Adrenal gland (tissue), 12 donors: ENCODE measurements around the gene LIPC. TPM values are rescaled to one million over a fixed set of nuclear protein-coding genes. Genes with fewer than 3 reads are reported as not detected.

ENCODE experiments used
- DNase-seq, 7 donors: peaks; one replicate each; pipeline ENCODE4 v3.0.0-alpha.2; 2019 to 2020
- H3K27ac ChIP-seq, 5 donors: fragments of 200-600 bp; sonication (generic) in 4 of 5; 1 replicate in 3 of 5; 2 replicates in 2 of 5; pipeline versions ENCODE4 v1.5.1 to v1.8.0; 2016 to 2020; ENCODE audit warnings: mild to moderate bottlenecking in 1 of 5
- H3K27me3 ChIP-seq: fragments of 200-600 bp; 2 replicates; pipeline ENCODE4 v1.8.0; 2021
- H3K36me3 ChIP-seq, 2 donors: fragments of 200-600 bp; replicated peaks in 1 of 2; 1 replicate in 1 of 2; 2 replicates in 1 of 2; pipeline versions ENCODE4 v1.5.1 to v1.8.0; 2018 to 2022
- H3K4me1 ChIP-seq, 2 donors: fragments of 200-600 bp; replicated peaks in 1 of 2; 1 replicate in 1 of 2; 2 replicates in 1 of 2; pipeline versions ENCODE4 v1.5.1 to v1.8.0; 2018 to 2021
- H3K4me3 ChIP-seq, 4 donors: fragments of 200-600 bp; sonication (generic) in 3 of 4; one replicate each; pipeline ENCODE4 v1.5.1; 2016 to 2018
- H3K9me3 ChIP-seq, 3 donors: fragments of 200-600 bp; sonication (generic) in 1 of 3; replicated peaks in 1 of 3; 1 replicate in 2 of 3; 2 replicates in 1 of 3; pipeline versions ENCODE4 v1.5.1 to v1.8.0; 2016 to 2021
- POLR2A ChIP-seq, 2 donors: fragments of 450-650 bp; IDR thresholded peaks; one replicate each; pipeline ENCODE4 v1.6.1; 2017; ENCODE audit warnings: antibody characterized with exemption in 2 of 2, mild to moderate bottlenecking in 2 of 2, moderate library complexity in 1 of 2
- WGBS, 4 donors: extraction: QIAGEN DNeasy Blood & Tissue Kit in 2 of 4; methylation state at CpG; one replicate each; pipeline versions ENCODE4 v1.1.5 to v1.1.7; 2013 to 2017; 5-methylcytosine and 5-hydroxymethylcytosine counted together
- intact Hi-C, 2 donors: fragments of 100-400 bp; cut with DNase I; formaldehyde crosslinking; loops; one replicate each; pipeline versions ENCODE4 v1.14.1 to v1.15.0; 2022 to 2023
- polyA plus RNA-seq, 3 donors: library from polyadenylated mRNA; stranded (reverse); fragments of 200-250 nt in 2 of 3; fragments of 350-450 nt in 1 of 3; fragmentation: Illumina TruSeq in 1 of 3; extraction: RNeasy Lipid Tissue Mini Kit (QIAGEN cat#74804) in 1 of 3; gene quantifications; one replicate each; pipeline ENCODE4 v1.2.3, GENCODE V29; 2013 to 2014
- total RNA-seq, 9 donors: library from RNA; depleted of rRNA in 4 of 9; stranded (reverse); fragments of >200 nt in 4 of 9; fragments of 120-200 nt in 1 of 9; fragmentation: NEBNext Ultra II Directional in 1 of 9; extraction: Animal tissue kit (Norgen Biotek cat#: 25700) in 1 of 9; gene quantifications; one replicate each; pipeline versions ENCODE4 v1.1.0 to v1.2.4, GENCODE V29; 2013 to 2023
- TF ChIP-seq, protein P1 (sequence below), 6 experiments: fragments of 450-650 bp in 4 of 6; fragments of 200-600 bp in 2 of 6; sonication (generic) in 1 of 6; IDR thresholded peaks; 1 replicate in 5 of 6; 2 replicates in 1 of 6; pipeline versions ENCODE4 v1.5.1 to v1.8.0; 2016 to 2021; ENCODE audit warnings: antibody characterized with exemption in 6 of 6, mild to moderate bottlenecking in 2 of 6, moderate library complexity in 1 of 6
- donor health status: healthy with polysubstance abuse.
- donor health status: Bipolar disorder and iron deficiency.
- donor health status: DM: yes; HTN: yes; CAD: no.
- donor health status: DM: no; HTN: no; CAD: no.
- donor health status: DM: no; HTN: no; CAD: no.
- donor health status: DM: yes; HTN: yes; CAD: no.

The LIPC gene
- total and polyA plus RNA-seq, 12 donors, result 0.11 to 1.0 (median 0.24) TPM; not detected in 5

- intact Hi-C loops, result loop anchor here in 1 of 2 donors (10.0 kb wide), 1 partner anchor 109 kb away; the partner anchor contains the start of gene LIPC
- DNase-seq, result peak in 1 of 7 donors; percentile 35
- Histone ChIP-seq H3K9me3 (no peaks in the 10 kb centered on the region), H3K27ac (no peak overlapping the region), H3K36me3 (no peaks in the 10 kb centered on the region), H3K27me3 (no peaks in the 10 kb centered on the region), H3K4me1 (peaks cover 10% of the 10 kb centered on the region in 2 donors), H3K4me3 (no peak overlapping the region)
- WGBS, 4 donors, result 90 to 95% (median 93%) methylated on average over 16 to 17 of the region's 17 CpGs
- no peak for TF ChIP-seq POLR2A (IDR thresholded peaks at IDR 0.05)
- TF ChIP-seq, protein P1, sequence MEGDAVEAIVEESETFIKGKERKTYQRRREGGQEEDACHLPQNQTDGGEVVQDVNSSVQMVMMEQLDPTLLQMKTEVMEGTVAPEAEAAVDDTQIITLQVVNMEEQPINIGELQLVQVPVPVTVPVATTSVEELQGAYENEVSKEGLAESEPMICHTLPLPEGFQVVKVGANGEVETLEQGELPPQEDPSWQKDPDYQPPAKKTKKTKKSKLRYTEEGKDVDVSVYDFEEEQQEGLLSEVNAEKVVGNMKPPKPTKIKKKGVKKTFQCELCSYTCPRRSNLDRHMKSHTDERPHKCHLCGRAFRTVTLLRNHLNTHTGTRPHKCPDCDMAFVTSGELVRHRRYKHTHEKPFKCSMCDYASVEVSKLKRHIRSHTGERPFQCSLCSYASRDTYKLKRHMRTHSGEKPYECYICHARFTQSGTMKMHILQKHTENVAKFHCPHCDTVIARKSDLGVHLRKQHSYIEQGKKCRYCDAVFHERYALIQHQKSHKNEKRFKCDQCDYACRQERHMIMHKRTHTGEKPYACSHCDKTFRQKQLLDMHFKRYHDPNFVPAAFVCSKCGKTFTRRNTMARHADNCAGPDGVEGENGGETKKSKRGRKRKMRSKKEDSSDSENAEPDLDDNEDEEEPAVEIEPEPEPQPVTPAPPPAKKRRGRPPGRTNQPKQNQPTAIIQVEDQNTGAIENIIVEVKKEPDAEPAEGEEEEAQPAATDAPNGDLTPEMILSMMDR (IDR thresholded peaks at IDR 0.05), result no peak
These were observed 112.0 kb downstream of the LIPC start for GRCh38 chr15:58543664-58544335.

DNA sequence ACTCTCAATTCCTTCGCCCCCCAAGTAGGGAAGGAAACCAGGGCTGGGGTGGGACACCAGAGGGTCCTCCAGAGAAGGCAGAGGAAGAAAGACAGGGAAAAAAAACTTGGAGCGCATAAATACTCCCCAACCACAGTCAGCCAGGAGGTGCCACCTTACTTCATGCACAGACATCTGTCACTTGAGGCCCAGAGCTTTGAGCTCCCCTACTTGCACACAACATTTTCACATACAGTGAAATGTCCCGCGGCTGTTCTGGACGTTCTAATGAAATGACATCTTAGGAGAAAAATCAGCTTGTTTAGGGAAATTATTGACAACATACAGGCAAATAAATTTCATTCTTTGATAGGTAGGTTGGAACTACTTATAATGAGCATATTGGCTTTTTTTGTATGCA, 113.0 kb downstream of the LIPC start:
- Histone ChIP-seq H3K4me3 (no peak overlapping the region), H3K9me3 (no peaks in the 10 kb centered on the region), H3K4me1 (peaks cover 10% of the 10 kb centered on the region in 2 donors), H3K36me3 (no peaks in the 10 kb centered on the region), H3K27ac (no peak overlapping the region), H3K27me3 (no peaks in the 10 kb centered on the region)
- no peak for TF ChIP-seq POLR2A (IDR thresholded peaks at IDR 0.05)
- TF ChIP-seq, protein P1 (IDR thresholded peaks at IDR 0.05), result no peak
- intact Hi-C loops, result loop anchor here in 1 of 2 donors (10.0 kb wide), 1 partner anchor 110 kb away; the partner anchor contains the start of gene LIPC
- DNase-seq, result no peak
- WGBS, 4 donors, result 91 to 96% (median 93%) methylated on average over 5 of the region's 5 CpGs

DNA sequence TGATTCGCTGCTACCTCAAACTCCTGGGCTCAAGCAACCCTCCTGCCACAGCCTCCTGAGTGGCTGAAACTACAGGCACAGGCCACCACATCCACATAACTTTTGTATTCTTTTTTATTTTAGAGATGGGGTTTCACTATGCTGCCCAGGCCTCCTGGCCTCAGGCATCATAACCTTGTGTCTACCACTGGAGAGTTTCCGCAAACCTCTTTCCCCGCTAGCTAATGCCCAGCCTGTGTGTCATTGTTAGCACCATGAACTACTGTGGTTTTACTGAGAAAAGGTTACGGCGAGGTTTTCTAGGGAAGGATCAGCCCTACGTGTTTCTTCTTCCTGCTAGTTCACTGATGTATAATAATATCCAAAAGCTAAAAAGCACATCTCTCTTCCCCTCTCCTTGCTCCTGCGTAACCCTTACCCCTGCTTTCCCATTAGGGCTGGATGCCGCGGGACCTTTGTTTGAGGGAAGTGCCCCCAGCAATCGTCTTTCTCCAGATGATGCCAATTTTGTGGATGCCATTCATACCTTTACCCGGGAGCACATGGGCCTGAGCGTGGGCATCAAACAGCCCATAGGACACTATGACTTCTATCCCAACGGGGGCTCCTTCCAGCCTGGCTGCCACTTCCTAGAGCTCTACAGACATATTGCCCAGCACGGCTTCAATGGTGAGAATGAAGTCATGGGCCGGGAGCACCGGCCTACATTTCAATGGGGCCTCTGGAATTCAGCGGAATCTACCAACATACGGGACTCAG, 113.7 kb downstream of the LIPC start:
- intact Hi-C loops, result loop anchor here in 1 of 2 donors (10.0 kb wide), 1 partner anchor 111 kb away; the partner anchor contains the start of gene LIPC
- TF ChIP-seq POLR2A (IDR thresholded peaks at IDR 0.05), result no peak
- TF ChIP-seq, protein P1 (IDR thresholded peaks at IDR 0.05), result no peak
- Histone ChIP-seq H3K27me3 (no peaks in the 10 kb centered on the region), H3K36me3 (no peaks in the 10 kb centered on the region), H3K4me3 (no peak overlapping the region), H3K4me1 (peaks cover 10% of the 10 kb centered on the region in 2 donors), H3K27ac (no peak overlapping the region), H3K9me3 (no peaks in the 10 kb centered on the region)
- 93 to 97% (median 95%) methylated on average over 14 to 18 of the region's 18 CpGs for WGBS, 4 donors
- peak in 1 of 7 donors; percentile 47 for DNase-seq

- DNase-seq, result peak in 1 of 7 donors; percentile 40
- H3K27me3 ChIP-seq, result no peaks in the 10 kb centered on the region
- H3K36me3 ChIP-seq, result no peaks in the 10 kb centered on the region
- H3K27ac ChIP-seq, result peak overlapping the region in 1 of 5 donors; percentile 93
- TF ChIP-seq, protein P1 (IDR thresholded peaks at IDR 0.05), result no peak
- TF ChIP-seq POLR2A (IDR thresholded peaks at IDR 0.05), result no peak
- intact Hi-C loops, result loop anchor here in 1 of 2 donors (10.0 kb wide), 1 partner anchor 111 kb away; the partner anchor contains the start of gene LIPC
- peaks cover 10% of the 10 kb centered on the region in 2 donors for H3K4me1 ChIP-seq
- H3K9me3 ChIP-seq, result no peaks in the 10 kb centered on the region
- H3K4me3 ChIP-seq, result no peak overlapping the region
- 68 to 77% (median 72%) methylated on average over 7 to 9 of the region's 9 CpGs for whole genome bisulfite sequencing, 4 donors
These were observed 114.3 kb downstream of the LIPC start for GRCh38 chr15:58546066-58546591.
